ENCODE measurements around the gene HACE1.
"Not testable (repeated sequence)": the region's sequence is repeated elsewhere in the genome, so short reads cannot be mapped to it uniquely, and the experiment has no call there.

HACE1 gene

DNA sequence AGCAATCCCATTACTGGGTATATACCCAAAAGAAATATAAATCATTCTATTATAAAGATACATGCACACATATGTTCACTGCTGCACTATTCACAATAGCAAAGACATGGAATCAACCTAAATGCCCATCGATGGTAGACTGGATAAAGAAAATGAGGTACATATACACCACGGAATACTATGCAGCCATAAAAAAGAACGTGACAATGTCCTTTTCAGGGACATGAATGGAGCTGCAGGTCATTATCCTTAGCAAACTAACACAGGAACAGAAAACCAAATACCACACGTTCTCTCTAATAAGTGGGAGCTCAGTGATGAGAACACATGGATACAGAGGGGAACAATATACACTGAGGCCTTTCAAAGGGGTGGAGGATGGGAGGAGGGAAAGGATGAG, 38.9 kb downstream of the HACE1 start:
- not testable (repeated sequence) for DNase-seq

GRCh38 chr6:104816125-104816524, 43.6 kb downstream of the HACE1 start:
- DNase-seq: no peak

GRCh38 chr6:104814743-104815142, 45.0 kb downstream of the HACE1 start:
- DNase-seq: no peak

GRCh38 chr6:104813552-104813951, 46.2 kb downstream of the HACE1 start:
- no peak for DNase-seq

DNA sequence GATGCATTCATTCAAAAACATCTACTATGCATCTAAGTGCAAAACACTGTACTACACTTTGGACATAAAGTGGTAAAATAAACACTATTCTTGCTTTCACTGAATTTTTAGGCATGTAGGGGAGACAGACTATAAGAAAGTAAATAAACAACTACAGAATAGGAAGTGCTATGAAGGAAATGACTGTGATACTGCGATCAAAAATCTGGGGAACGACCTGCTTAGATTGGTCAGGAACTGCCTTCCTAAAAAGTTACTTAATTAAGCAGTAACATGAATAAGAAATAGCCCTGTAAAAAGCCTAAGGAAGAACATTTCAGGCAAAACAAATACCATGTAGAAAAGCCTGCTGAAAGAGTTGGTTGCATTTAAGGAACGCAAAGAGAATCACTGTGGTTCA, 50.6 kb downstream of the HACE1 start:
- no peak for DNase-seq

GRCh38 chr6:104805335-104805734, 54.4 kb downstream of the HACE1 start:
- DNase-seq: not testable (repeated sequence)

DNA sequence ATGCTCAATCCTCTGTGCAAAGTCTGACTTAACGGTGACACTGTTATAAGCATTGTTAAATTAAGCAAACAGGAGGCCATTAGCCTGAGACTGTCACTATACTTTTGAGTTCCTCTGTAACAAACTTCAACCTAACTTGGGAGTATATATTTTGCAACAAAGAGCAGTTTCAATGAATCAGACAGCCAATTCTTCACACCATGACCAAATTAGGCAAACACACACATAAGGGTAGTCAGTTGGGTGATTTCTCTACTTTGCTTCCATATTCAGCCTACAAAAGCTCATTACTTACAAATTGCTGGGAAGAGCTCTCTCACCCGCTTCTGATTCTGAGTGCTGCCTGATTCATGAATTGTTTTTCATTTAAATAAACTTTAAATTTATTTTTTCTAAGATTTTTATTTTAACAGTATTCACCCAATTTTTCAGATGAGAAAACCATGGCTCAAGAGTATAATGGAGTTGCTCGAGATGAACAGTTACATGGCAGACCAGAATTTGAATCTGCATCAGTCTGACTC, 60.5 kb downstream of the HACE1 start:
- no peak for DNase-seq

GRCh38 chr6:104796031-104796785, 63.5 kb downstream of the HACE1 start:
- DNase-seq: no peak

- DNase-seq: no peak
These were observed 64.4 kb downstream of the HACE1 start for GRCh38 chr6:104795363-104795762.

GRCh38 chr6:104789770-104790190, 69.9 kb downstream of the HACE1 start:
- no peak for DNase-seq

DNA sequence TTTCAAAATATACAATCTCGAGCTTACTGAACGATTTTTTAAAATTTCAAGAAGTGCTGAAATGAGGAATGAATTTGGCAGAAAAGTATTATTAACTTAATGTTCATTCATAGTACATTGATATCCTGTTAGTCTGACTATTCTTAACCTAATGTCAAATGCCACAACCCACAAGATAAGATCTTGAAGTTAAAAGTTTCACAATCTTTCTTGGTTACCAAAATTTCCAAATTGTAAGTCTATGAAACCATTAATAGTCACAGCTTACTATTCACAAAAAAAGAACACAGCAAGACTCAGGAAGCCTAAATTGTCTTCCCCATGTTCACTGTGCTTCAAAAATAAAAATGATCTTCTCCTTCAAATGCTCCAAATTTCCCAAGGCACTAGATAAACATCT, 71.3 kb downstream of the HACE1 start:
- DNase-seq: no peak

DNA sequence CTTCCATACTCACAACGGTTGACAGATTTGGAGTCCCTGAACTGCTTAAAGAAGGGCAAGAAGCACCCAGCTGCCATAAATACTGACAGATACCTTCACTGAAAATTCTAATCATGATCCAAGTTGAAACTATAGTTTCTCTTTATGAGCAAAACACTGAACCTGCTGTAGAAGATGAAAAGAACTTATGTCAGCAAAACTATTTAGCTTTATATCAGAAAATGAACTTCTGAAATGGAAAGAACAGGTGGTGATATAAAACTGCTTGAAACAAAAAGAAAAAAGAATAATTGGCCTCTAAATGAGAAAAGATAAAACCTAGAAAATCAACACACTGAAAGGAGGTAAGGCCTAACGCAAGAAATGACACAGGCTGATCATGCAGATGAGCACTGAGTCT, 72.4 kb downstream of the HACE1 start:
- DNase-seq: no peak

GRCh38 chr6:104784884-104785283, 74.8 kb downstream of the HACE1 start:
- no peak for DNase-seq

GRCh38 chr6:104771258-104771832, 88.4 kb downstream of the HACE1 start:
- peak; percentile 35 for DNase-seq

DNA sequence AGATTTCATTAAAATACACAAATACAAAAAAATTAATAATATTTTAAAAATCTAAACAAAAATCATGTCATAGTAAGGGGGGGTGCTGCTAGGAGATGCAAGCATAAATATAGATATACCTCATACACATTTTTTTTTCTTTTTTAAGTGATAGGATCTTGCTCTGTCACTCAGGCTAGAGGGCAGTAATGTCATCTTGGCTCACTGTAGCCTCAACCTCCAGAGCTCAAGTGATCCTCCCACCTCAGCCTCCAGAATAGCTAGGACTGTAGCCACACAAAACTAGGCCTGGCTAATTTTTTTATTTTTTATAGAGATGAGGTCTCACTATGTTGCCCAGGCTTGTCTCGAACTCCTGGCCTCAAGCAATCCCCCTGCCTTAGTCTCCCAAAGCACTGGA, 90.8 kb downstream of the HACE1 start:
- DNase-seq: no peak

DNA sequence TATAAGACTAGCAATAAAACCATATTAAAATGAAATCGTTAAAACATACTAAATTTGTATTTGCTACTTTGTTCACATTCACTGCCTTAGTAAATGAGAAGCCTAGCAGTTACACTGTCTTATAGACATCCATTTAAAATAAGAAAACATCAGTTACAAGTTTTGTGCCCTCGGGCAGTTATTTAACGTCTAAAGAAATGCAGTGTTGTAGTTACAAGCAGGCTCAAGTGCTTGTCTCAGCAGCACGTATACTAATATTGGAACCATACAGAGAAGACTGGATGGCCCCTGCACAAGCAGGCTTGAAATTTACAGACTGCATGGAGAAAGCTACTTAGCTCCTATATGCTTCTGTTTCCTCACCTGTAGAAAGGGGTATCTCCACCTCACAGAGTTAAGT, 93.1 kb downstream of the HACE1 start:
- DNase-seq: no peak

DNA sequence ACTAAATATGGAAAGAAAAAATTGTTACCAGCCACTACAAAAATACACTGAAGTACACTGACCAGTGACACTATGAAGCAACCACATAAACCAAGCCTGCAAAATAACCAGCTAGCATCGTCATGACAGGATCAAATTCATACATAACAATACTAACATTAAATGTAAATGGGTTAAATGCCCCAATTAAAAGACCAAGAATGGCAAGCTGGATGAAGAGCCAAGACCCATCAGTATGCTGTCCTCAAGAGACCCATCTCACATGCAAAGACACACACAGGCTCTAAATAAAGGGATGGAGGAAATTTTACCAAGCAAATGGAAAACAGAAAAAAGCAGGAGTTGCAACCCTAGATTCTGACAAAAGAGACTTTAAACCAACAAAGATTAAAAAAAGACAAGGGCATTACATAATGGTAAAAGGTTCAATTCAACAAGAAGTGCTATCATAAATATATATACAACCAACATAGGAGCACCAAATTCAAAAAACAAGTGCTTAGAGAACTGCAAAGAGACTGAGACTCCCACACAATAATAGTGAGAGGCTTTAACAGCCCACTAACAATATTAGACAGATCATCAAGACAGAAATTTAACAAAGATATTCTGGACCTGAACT, 104.8 kb downstream of the HACE1 start:
- DNase-seq: no peak

DNA sequence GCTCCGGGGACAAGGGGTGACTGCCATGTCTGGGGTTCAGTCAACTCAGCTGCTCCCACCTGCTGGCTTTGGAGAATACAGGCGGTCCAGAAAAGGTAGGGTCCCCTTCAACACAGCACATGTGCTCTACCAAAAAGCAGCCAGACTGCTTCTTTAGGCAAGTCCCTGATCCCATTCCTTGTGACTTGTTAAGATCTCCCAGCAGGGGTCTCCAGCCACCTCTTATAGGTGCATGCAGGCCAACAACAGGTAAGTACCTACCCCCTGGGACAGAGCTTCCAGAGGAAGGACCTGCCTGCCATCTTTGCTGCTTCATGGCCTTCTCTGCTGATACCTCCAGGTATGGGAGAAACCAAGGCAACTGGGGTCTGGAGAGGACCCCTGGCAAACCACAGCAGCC, 106.5 kb downstream of the HACE1 start:
- DNase-seq: no peak

DNA sequence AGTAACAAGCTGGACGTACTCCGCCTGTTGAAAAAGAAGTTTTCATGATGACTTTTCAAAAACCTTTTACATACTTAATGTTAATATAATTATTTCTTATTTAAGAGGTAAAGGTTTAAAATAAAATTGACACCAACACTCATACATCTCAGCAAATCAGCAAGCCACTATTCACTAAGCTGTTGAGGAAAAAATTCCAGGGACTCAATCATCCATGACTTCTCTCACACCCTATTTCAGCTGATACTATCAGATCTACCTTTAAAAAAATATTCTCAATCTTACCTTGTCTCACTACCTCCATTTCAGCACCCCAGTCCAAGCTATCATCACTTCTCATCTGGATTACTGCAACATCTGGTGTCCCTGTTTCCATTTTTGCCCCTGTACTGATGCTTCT, 109.3 kb downstream of the HACE1 start:
- DNase-seq: no peak

GRCh38 chr6:104739124-104739523, 120.6 kb downstream of the HACE1 start:
- not testable (repeated sequence) for DNase-seq

GRCh38 chr6:104737567-104737966, 122.2 kb downstream of the HACE1 start:
- DNase-seq: not testable (repeated sequence)

DNA sequence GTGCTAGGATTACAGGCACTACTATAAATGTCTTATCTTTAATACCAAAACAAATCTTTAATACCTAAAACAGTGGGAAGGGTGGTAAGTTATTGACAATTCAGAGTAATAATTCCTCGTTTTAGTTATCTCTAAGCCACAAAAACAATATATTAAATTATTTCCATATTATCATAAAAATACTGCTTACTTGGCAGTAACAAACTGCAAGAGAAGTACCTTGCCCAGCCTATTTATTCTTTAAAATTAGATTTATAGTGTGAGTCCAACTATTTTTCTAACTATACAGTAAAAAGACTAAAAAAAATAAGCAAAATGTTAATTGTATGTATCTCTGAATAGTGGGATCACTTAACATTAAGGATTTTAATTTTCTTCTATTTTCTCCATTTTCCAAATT, 123.2 kb downstream of the HACE1 start:
- DNase-seq: no peak

DNA sequence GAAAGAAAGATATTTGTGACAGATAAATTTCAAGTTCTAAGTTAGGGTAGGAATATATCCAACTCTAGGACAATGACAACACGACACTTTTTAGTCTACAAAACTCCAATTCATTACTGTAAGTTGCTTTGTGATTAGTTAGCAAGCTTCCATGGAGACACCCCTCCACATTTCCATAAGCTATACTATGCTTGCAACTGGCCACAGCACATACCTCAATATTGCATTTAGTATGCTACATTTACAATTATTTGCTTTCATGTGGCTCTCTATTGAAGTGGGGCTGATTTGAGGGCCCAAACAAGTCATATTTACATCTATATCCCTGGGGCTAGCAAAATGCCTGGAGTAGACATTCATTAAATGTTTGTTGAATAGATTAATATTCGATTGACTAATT, 129.3 kb downstream of the HACE1 start:
- no peak for DNase-seq

DNA sequence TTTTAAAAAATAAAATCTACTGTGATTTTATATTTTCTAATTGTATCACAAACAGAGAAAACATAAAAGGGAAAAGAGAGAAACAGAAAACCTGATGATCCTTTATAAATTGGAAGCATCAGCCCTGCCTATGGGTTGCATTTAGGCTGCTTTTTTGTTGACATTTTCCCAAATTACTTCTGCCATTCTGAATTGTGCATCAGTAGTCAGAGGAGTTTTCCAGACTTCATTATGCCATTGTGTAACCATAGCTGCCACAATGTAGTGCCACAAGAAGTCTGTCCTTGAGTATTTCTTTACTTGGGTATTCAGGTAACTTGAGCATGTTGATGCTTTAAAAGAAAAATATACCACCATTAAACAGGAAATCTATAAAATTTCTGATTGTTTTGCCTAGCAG, 130.3 kb downstream of the HACE1 start:
- no peak for DNase-seq

Measured in NCI-H2227 treated with DMSO at 0.1 percent for 48 hours (cell line).